Endodermal cell (in vitro differentiated cells): ENCODE measurements around the gene ZFAND3. TPM values are rescaled to one million over a fixed set of nuclear protein-coding genes. Genes with fewer than 3 reads are reported as not detected.

ENCODE experiments used
- DNase-seq: peaks from one replicate; pipeline ENCODE4 v3.0.0-alpha.2; 2017
- H3K27ac ChIP-seq: 2 replicates; pipeline ENCODE4 v1.5.1; 2013; ENCODE audit warnings: mild to moderate bottlenecking, low read depth, low read length, moderate library complexity
- H3K27me3 ChIP-seq: 2 replicates; pipeline ENCODE4 v1.6.1; 2013; ENCODE audit warnings: mild to moderate bottlenecking, low read length, moderate library complexity; ENCODE audit not compliant: insufficient read depth, control insufficient read depth, poor library complexity, severe bottlenecking
- H3K36me3 ChIP-seq: 2 replicates; pipeline ENCODE4 v1.7.0; 2013; ENCODE audit warnings: mild to moderate bottlenecking, low read length, moderate library complexity; ENCODE audit not compliant: control insufficient read depth, insufficient read depth
- H3K4me1 ChIP-seq: one replicate; pipeline ENCODE4 v1.7.0; 2013; ENCODE audit warnings: low read length; ENCODE audit not compliant: control insufficient read depth, insufficient read depth
- H3K4me3 ChIP-seq: 2 replicates; pipeline ENCODE4 v1.5.1; 2013; ENCODE audit warnings: mild to moderate bottlenecking, low read length, moderate library complexity
- H3K9ac ChIP-seq: 2 replicates; pipeline ENCODE4 v1.6.1; 2013; ENCODE audit warnings: mild to moderate bottlenecking, low read length, moderate library complexity; ENCODE audit not compliant: poor library complexity, severe bottlenecking; ENCODE audit errors: extremely low read depth
- H3K9me3 ChIP-seq: 2 replicates; pipeline ENCODE4 v1.6.1; 2013; ENCODE audit warnings: mild to moderate bottlenecking, low read length, moderate library complexity; ENCODE audit not compliant: control insufficient read depth
- H3K27ac Mint-ChIP-seq: 2 replicates; pipeline ENCODE4 v1.8.0; 2020; ENCODE audit warnings: mixed read lengths
- H3K27me3 Mint-ChIP-seq: 2 replicates; pipeline ENCODE4 v1.8.0; 2021; ENCODE audit warnings: mild to moderate bottlenecking, mixed read lengths; ENCODE audit not compliant: insufficient read depth
- H3K36me3 Mint-ChIP-seq: 2 replicates; pipeline ENCODE4 v1.8.0; 2020; ENCODE audit warnings: low read depth, mixed read lengths
- H3K4me1 Mint-ChIP-seq: 2 replicates; pipeline ENCODE4 v1.8.0; 2020; ENCODE audit warnings: mixed read lengths
- H3K4me3 Mint-ChIP-seq: 2 replicates; pipeline ENCODE4 v1.8.0; 2020; ENCODE audit warnings: mild to moderate bottlenecking, moderate library complexity, mixed read lengths
- H3K9me3 Mint-ChIP-seq: 2 replicates; pipeline ENCODE4 v1.8.0; 2020; ENCODE audit warnings: mild to moderate bottlenecking, mixed read lengths
- WGBS, 2 experiments: methylation state at CpG; one replicate each; pipeline versions ENCODE4 v1.1.5 to v1.1.7; 2013; ENCODE audit warnings: missing lambda C conversion rate in 2 of 2, mixed read lengths in 1 of 2; ENCODE audit not compliant: insufficient coverage in 1 of 2, insufficient read length in 1 of 2; 5-methylcytosine and 5-hydroxymethylcytosine counted together
- total RNA-seq, 2 donors: library from RNA; stranded (reverse); fragmentation: NEBNext Ultra II Directional in 1 of 2; extraction: Animal tissue kit (Norgen Biotek cat#: 25700) in 1 of 2; gene quantifications; 2 replicates in 1 of 2; 3 replicates in 1 of 2; pipeline ENCODE4 v1.2.1, GENCODE V29; 2021
- TF ChIP-seq, protein P1 (sequence below): fragments of 200-600 bp; sonication (generic); conservative IDR thresholded peaks from 2 replicates; pipeline ENCODE4 v1.5.0; 2021; ENCODE audit warnings: antibody characterized with exemption, mild to moderate bottlenecking

Gene ZFAND3
- total RNA-seq, 2 donors from 2014 or later = 67.1 to 86.2 TPM

DNA sequence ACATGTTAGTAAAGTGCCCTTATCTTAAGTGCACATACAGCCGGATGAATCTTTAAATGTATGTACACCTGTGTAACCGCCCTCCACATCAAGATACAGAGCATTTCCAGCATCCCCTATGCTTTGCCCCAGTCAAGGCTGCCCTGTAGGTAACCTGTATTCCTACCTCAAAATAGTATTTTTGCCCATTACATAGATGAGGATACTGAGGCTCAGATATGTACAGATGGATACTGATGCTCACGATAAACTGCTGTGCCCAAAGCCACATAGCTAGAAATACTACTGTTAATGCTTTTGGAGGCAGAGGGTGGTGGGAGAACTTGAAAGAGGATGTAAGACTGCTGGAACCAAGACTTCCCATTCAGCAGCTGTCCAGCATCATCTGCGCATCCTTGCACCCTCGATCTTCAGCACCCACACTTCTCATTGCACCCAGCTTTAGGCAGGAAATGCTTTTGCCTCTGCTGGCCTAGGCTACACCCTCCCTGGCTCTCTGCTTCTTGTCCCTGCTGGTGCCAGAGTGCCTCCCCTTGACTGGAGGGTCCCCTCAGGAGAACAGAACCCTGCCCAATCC is 27.0 kb upstream of the ZFAND3 start:
- TF ChIP-seq, protein P1, sequence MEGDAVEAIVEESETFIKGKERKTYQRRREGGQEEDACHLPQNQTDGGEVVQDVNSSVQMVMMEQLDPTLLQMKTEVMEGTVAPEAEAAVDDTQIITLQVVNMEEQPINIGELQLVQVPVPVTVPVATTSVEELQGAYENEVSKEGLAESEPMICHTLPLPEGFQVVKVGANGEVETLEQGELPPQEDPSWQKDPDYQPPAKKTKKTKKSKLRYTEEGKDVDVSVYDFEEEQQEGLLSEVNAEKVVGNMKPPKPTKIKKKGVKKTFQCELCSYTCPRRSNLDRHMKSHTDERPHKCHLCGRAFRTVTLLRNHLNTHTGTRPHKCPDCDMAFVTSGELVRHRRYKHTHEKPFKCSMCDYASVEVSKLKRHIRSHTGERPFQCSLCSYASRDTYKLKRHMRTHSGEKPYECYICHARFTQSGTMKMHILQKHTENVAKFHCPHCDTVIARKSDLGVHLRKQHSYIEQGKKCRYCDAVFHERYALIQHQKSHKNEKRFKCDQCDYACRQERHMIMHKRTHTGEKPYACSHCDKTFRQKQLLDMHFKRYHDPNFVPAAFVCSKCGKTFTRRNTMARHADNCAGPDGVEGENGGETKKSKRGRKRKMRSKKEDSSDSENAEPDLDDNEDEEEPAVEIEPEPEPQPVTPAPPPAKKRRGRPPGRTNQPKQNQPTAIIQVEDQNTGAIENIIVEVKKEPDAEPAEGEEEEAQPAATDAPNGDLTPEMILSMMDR = no peak
- 81 to 92% methylated on average over 4 to 5 of the region's 5 CpGs for WGBS, 2 experiments
- H3K36me3 ChIP-seq = no peaks in the 10 kb centered on the region
- no peak for DNase-seq
- H3K27me3 ChIP-seq = no peaks in the 10 kb centered on the region
- Mint-ChIP-seq H3K4me3 (no peak overlapping the region), H3K9me3 (no peaks in the 10 kb centered on the region), H3K27ac (peak overlapping the region; percentile 21), H3K36me3 (no peaks in the 10 kb centered on the region), H3K4me1 (peaks cover 15% of the 10 kb centered on the region), H3K27me3 (peaks cover 6% of the 10 kb centered on the region)
- H3K9me3 ChIP-seq = no peaks in the 10 kb centered on the region
- H3K4me3 ChIP-seq = no peak overlapping the region
- H3K4me1 ChIP-seq = no peaks in the 10 kb centered on the region
- H3K9ac ChIP-seq = no peak overlapping the region
- H3K27ac ChIP-seq = no peak overlapping the region

DNA sequence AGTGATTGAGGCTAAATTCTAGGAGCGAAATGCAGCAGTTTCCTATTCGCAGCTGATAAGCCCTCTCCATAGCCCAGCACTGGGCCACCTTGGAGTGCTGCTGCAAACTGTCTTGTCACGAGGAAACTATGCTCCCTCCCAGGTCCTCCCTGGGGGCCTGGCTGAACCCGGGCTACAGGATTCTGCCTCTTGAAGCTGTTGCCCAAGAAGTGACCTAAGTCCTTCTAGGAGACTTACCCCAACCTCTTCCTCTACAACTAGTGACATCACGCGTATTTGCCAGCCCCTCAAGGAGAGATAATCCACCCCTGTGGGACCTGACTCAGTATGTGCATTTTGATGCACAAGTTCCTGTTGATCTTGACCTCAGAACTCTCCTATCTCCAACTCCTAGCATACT is 26.5 kb upstream of the ZFAND3 start:
- Mint-ChIP-seq H3K9me3 (no peaks in the 10 kb centered on the region), H3K4me3 (no peak overlapping the region), H3K4me1 (peaks cover 13% of the 10 kb centered on the region), H3K36me3 (no peaks in the 10 kb centered on the region), H3K27ac (no peak overlapping the region), H3K27me3 (peaks cover 4% of the 10 kb centered on the region)
- TF ChIP-seq, protein P1 = no peak
- peak; percentile 57 for DNase-seq
- Histone ChIP-seq H3K27me3 (no peaks in the 10 kb centered on the region), H3K27ac (no peak overlapping the region), H3K4me3 (no peak overlapping the region), H3K9me3 (no peaks in the 10 kb centered on the region), H3K4me1 (no peaks in the 10 kb centered on the region), H3K36me3 (no peaks in the 10 kb centered on the region), H3K9ac (no peak overlapping the region)
- WGBS, 2 experiments = 80 to 82% methylated on average over 5 to 6 of the region's 6 CpGs

DNA sequence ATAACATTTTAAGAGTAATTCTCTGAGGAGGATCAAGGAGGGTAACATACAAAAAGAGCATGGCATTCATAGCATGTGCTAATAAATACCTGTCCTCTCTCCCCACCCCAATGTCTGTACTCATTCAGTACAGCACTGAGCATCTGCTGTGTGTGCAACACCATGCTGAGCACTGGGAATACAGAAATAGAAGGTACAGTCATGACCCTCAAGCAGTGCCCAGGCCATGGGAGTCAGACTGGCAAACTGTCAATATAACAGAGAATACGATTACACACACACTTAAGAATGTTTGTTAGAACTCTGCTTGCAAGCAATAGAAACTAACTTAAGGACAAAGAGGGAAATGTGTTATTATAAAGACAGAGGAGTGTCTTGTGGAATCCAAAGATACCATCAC is 24.7 kb upstream of the ZFAND3 start:
- no peak overlapping the region for H3K27ac Mint-ChIP-seq
- no peaks in the 10 kb centered on the region for H3K9me3 ChIP-seq
- no peak overlapping the region for H3K4me3 ChIP-seq
- H3K9me3 Mint-ChIP-seq = no peaks in the 10 kb centered on the region
- peaks cover 17% of the 10 kb centered on the region for H3K4me1 Mint-ChIP-seq
- no peaks in the 10 kb centered on the region for H3K36me3 Mint-ChIP-seq
- H3K4me1 ChIP-seq = no peaks in the 10 kb centered on the region
- no peaks in the 10 kb centered on the region for H3K36me3 ChIP-seq
- no peak overlapping the region for H3K9ac ChIP-seq
- peaks cover 7% of the 10 kb centered on the region for H3K27me3 Mint-ChIP-seq
- TF ChIP-seq, protein P1 = no peak
- no peak overlapping the region for H3K27ac ChIP-seq
- H3K27me3 ChIP-seq = no peaks in the 10 kb centered on the region
- no peak for DNase-seq
- H3K4me3 Mint-ChIP-seq = no peak overlapping the region
- 56% methylated on average over 1 of the region's 1 CpG; no CpG with 5 or more reads in 1 of the 2 experiments for WGBS, 2 experiments
